T-helper 2 cell treated with Interferon-gamma antibody and Interleukin-4, amounts not matched to agents 100 ng/mL and 5 ng/mL, for 36 hours (primary cell): ENCODE results near the gene CD63. TPM values are rescaled to one million over a fixed set of nuclear protein-coding genes. Genes with fewer than 3 reads are reported as not detected.
"Not testable (repeated sequence)": the region's sequence is repeated elsewhere in the genome, so short reads cannot be mapped to it uniquely, and the experiment has no call there.

ENCODE experiments used
- intact Hi-C: fragments of 100-400 bp; cut with micrococcal nuclease; formaldehyde crosslinking; loops from one replicate; pipeline ENCODE4 v1.15.1; 2023
- total RNA-seq: library from RNA; stranded (reverse); gene quantifications from 2 replicates; pipeline ENCODE4 v1.2.3, GENCODE V29; 2022

Gene CD63, protein sequence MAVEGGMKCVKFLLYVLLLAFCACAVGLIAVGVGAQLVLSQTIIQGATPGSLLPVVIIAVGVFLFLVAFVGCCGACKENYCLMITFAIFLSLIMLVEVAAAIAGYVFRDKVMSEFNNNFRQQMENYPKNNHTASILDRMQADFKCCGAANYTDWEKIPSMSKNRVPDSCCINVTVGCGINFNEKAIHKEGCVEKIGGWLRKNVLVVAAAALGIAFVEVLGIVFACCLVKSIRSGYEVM
- 184 and 188 TPM in 2 replicates for total RNA-seq

GRCh38 chr12:55728939-55729818 lies at the start of gene CD63:
CD63 (minus strand) TSS chr12:55729009; CDS start chr12:55728341, 668 bp downstream.
- intact Hi-C loops, result loop anchor here (1.0 kb wide), 2 partner anchors 13 to 88 kb away; partner anchors contain the start of genes BLOC1S1 and SARNP

DNA sequence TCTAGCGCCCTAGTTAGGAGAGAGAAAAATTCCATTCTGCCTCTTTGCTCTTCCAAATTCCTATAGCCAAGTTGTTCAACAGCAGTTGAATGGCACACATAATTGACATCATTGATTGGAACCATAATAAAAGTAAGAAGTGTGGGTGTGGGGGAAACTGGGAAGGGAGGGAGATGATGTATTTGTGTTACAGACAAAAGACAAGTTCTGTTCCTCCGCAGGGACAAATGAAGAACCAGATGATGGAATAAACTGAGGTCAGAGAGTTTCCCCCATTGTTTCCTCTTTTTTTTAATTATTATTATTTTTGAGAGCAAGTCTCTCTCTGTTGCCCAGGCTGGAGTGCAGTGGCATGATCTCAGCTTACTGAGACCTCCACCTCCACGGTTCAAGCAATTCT lies 49.0 kb upstream of the CD63 start:
- intact Hi-C loops, result no loop called here

DNA sequence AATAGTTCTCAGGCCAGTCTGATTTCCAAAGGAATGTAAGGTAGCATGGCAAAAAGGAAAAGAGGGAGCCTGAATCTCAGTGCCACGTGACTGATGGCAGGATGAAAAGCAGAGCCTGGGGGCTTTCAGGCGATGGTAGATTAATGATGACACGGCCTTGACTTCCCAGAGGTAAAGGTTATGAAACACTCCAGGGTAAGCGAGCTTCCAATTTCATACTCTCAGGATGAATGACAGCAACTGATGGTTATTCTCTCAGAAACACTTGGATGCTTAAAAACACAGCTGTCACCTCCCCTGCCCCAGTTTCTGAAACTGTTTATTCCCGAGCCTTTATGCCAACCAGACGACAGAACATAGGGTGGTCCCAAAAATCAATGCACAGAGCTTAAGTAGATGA lies 42.9 kb upstream of the CD63 start:
- intact Hi-C loops, result no loop called here

DNA sequence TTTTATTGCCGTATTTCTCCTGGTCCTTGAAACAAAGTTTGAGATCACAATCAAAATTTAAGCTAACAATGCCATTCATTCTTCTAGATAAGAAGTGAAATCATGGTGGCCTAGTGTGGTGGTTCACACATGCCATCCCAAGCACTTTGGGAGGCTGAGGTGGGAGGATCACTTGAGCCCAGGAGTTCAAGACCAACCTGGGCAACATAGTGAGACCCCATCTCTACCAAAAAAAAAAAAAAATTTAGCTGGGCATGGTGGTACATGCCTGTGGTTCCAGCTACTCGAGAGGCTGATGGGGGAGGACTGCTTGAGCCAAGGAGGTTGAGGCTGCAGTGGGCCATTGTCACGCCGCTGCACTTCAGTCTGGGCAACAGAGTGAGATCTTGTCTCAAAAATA lies 38.3 kb upstream of the CD63 start:
- intact Hi-C loops, result no loop called here

DNA sequence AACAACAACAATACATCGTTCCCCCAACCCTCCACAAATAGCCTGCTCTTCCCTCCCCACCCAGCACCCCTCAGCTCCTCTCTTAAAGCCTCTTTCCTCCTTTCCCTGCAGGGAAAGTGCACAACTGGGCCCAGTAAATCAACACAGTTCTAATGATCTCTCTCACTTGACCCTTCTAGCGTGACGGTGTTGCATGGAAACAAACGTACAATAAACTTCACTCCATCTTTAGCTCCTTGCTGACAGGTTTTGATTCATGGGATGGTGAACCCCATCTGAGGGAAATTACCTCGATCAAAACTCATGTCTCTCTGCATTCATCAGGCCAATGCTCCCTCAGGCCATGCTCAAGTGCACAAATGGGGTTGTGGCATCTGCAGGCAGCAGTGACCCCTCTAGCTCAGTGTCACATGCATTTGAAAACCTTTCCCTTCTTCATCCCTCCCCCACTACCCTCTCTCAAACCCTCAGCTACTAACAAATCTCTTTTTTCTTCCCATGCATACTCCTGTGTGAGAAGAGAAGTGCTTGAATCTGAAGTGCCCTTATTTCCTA lies 37.0 kb upstream of the CD63 start:
- intact Hi-C loops, result no loop called here

- intact Hi-C loops, result no loop called here
Measured at GRCh38 chr12:55762646-55763045, 33.8 kb upstream of the CD63 start.

- intact Hi-C loops, result no loop called here
Measured at GRCh38 chr12:55760663-55761062, 31.9 kb upstream of the CD63 start.

DNA sequence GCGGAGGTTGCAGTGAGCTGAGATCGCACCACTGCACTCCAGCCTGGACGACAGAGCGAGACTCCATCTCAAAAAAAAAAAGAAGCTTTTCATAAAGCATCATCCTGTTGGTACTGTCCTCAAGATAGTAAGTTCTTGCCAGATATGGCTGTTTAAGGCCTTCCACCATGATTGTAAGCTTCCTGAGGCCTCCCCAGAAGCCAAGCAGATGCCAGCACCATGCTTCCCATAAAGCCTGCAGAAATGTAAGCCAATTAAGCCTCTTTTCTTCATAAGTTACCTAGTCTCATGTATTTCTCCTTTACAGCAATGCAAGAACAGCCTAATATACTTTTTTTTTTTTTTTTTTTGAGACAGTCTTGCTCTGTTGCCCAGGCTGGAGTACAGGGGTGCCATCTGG lies 29.8 kb upstream of the CD63 start:
- intact Hi-C loops, result not testable (repeated sequence)

DNA sequence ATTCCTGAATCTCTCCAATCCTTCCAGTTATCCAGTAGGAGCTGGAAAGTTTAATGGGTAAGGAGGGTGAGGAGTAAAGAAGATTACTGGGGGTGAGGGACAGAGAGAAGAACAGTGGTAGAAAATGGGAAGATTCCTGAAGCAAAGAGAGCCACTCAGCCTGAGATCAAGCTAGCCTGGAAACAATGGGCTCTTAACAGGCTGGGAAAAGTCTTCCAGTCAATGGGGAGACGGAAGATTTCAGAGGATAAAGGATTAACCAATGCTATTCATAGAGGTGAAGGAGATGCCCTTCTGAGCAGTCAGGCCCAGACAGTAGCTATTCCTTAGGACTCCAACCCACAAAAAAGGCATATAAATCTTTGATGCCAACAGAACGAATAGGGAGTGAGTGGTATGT lies 28.9 kb upstream of the CD63 start:
- intact Hi-C loops, result no loop called here

- intact Hi-C loops, result no loop called here
Measured at GRCh38 chr12:55755246-55755645, 26.4 kb upstream of the CD63 start.

- intact Hi-C loops, result no loop called here
Measured at GRCh38 chr12:55748230-55748993, 19.6 kb upstream of the CD63 start.

DNA sequence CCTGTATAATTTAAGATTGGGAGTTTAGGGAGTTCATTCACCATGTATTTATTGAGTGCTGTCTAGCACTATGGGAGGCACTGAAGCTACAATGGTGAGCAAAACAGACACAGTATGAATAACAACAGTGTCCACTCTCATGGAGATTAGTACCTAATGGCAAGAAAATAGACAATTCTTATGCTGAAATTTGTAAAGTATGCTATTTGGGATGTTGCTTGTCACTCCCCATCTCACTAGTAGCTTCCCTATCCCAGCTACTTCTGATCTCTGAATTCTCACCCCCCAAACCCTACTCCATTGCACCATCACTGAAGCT lies 18.1 kb upstream of the CD63 start:
- intact Hi-C loops, result no loop called here

- intact Hi-C loops, result no loop called here
Measured at GRCh38 chr12:55746174-55746912, 17.5 kb upstream of the CD63 start.

GRCh38 chr12:55745361-55746173 lies 16.8 kb upstream of the CD63 start:
- intact Hi-C loops, result no loop called here

- intact Hi-C loops, result no loop called here
Measured at GRCh38 chr12:55744340-55745030, 15.7 kb upstream of the CD63 start.

GRCh38 chr12:55743406-55744339 lies 14.9 kb upstream of the CD63 start:
- intact Hi-C loops, result no loop called here

GRCh38 chr12:55742719-55743405 lies 14.1 kb upstream of the CD63 start, which contains the start of gene GDF11:
GDF11 (plus strand) TSS chr12:55743122; CDS start chr12:55743317, 195 bp downstream.
- intact Hi-C loops, result no loop called here
